OCI-LY1 (cell line): Measurements from ENCODE around the gene KIAA1755.

Experiments
- H2AFZ ChIP-seq: fragments of 200-600 bp; sonication (generic), shearing (Covaris generic); 2 replicates; pipeline ENCODE4 v1.6.0; 2014; ENCODE audit warnings: antibody characterized with exemption, mild to moderate bottlenecking, low read length
- H3F3A ChIP-seq: fragments of 200-600 bp; sonication (generic), shearing (Covaris generic); 2 replicates; pipeline ENCODE4 v1.6.0; 2014; ENCODE audit warnings: mild to moderate bottlenecking, antibody characterized with exemption, low read length, moderate library complexity; ENCODE audit not compliant: insufficient read depth
- H3K27ac ChIP-seq: fragments of 200-600 bp; sonication (generic); 2 replicates; pipeline ENCODE4 v1.5.1; 2014; ENCODE audit warnings: low read length, mixed run types, mild to moderate bottlenecking, low read depth; ENCODE audit not compliant: poor library complexity, severe bottlenecking
- H3K27me3 ChIP-seq: fragments of 200-600 bp; sonication (generic); 2 replicates; pipeline ENCODE4 v1.6.0; 2014; ENCODE audit warnings: antibody characterized with exemption, mild to moderate bottlenecking, low read length, moderate library complexity; ENCODE audit not compliant: insufficient read depth
- H3K36me3 ChIP-seq: fragments of 200-600 bp; sonication (generic); 2 replicates; pipeline ENCODE4 v1.6.1; 2014; ENCODE audit warnings: mild to moderate bottlenecking, antibody characterized with exemption, low read length, moderate library complexity, mixed read lengths; ENCODE audit not compliant: insufficient read depth
- H3K4me1 ChIP-seq: fragments of 200-600 bp; sonication (generic); 2 replicates; pipeline ENCODE4 v1.5.1; 2014; ENCODE audit warnings: mild to moderate bottlenecking, low read length, moderate library complexity; ENCODE audit not compliant: insufficient read depth, severe bottlenecking
- H3K4me2 ChIP-seq: fragments of 200-600 bp; sonication (generic), shearing (Covaris generic); 2 replicates; pipeline ENCODE4 v1.6.1; 2014; ENCODE audit warnings: low read length
- H3K4me3 ChIP-seq: fragments of 200-600 bp; sonication (generic); 2 replicates; pipeline ENCODE4 v1.5.1; 2014; ENCODE audit warnings: low read length, low read depth, mild to moderate bottlenecking, mixed read lengths; ENCODE audit not compliant: poor library complexity, severe bottlenecking
- H3K79me2 ChIP-seq: fragments of 200-600 bp; shearing (Covaris generic); 2 replicates; pipeline ENCODE4 v1.6.1; 2016; ENCODE audit warnings: mixed run types, low read length, mixed read lengths; ENCODE audit not compliant: insufficient read depth
- H3K9ac ChIP-seq: fragments of 200-600 bp; sonication (generic), shearing (Covaris generic); 2 replicates; pipeline ENCODE4 v1.6.1; 2014; ENCODE audit warnings: mild to moderate bottlenecking, low read length, mixed read lengths
- H3K9me2 ChIP-seq: fragments of 200-600 bp; sonication (generic), shearing (Covaris generic); 2 replicates; pipeline ENCODE4 v1.6.1; 2014; ENCODE audit warnings: low read depth, mild to moderate bottlenecking, low read length, mixed read lengths
- H3K9me3 ChIP-seq: fragments of 200-600 bp; shearing (Covaris generic); 2 replicates; pipeline ENCODE4 v1.6.1; 2014; ENCODE audit warnings: low read length, mixed read lengths
- H4K20me1 ChIP-seq: fragments of 200-600 bp; sonication (generic), shearing (Covaris generic); 2 replicates; pipeline ENCODE4 v1.6.0; 2016; ENCODE audit warnings: mild to moderate bottlenecking, low read length; ENCODE audit not compliant: insufficient read depth
- CTCF ChIP-seq: fragments of 200-600 bp; sonication (generic), shearing (Covaris generic); IDR thresholded peaks from 2 replicates; pipeline ENCODE4 v1.5.1; 2017; ENCODE audit warnings: mild to moderate bottlenecking, antibody characterized with exemption, low read length, moderate library complexity, mixed read lengths
- EZH2 ChIP-seq: fragments of 200-600 bp; sonication (generic), shearing (Covaris generic); IDR thresholded peaks from 2 replicates; pipeline ENCODE4 v1.8.0; 2017; ENCODE audit warnings: borderline replicate concordance, mixed run types, mild to moderate bottlenecking, antibody characterized with exemption, low read length, moderate library complexity, mixed read lengths

Gene KIAA1755

DNA sequence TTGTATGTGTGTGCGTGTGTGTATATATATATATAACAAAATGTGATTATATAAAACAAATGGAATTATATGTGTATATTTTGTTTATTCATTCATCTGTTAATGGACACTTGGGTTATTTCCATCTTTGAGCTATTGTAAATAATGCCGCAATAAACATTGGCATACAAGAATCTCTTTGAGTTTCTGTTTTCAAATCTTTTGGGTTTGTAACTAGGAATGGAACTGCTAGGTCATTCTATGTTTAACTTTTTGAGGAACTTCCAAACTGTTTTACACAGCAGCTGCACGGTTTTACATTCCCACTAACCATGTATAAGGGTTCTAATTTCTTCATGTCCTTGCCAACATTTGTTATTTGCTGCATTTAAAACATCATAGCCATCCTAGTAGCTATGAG lies 55.5 kb downstream of the KIAA1755 start:
- no peak overlapping the region for H3K27ac ChIP-seq
- H3K79me2 ChIP-seq = no peaks in the 10 kb centered on the region
- no peaks in the 10 kb centered on the region; the same call in 1 of the 2 replicates for H3K27me3 ChIP-seq
- H3K4me1 ChIP-seq = no peaks in the 10 kb centered on the region
- H3K9me2 ChIP-seq = no peaks in the 10 kb centered on the region
- H4K20me1 ChIP-seq = no peaks in the 10 kb centered on the region
- no peak overlapping the region for H3K9ac ChIP-seq
- TF ChIP-seq EZH2 = no peak
- no peak for TF ChIP-seq CTCF
- no peak overlapping the region for H2AFZ ChIP-seq
- no peak overlapping the region for H3K4me2 ChIP-seq
- H3F3A ChIP-seq = no peaks in the 10 kb centered on the region
- no peak overlapping the region for H3K4me3 ChIP-seq
- no peaks in the 10 kb centered on the region for H3K9me3 ChIP-seq
- H3K36me3 ChIP-seq = no peaks in the 10 kb centered on the region

- TF ChIP-seq EZH2 (no peak), CTCF (no peak)
- H3K36me3 ChIP-seq = no peaks in the 10 kb centered on the region
- H3K9me2 ChIP-seq = no peaks in the 10 kb centered on the region
- no peak overlapping the region for H3K9ac ChIP-seq
- H2AFZ ChIP-seq = no peak overlapping the region
- H3K9me3 ChIP-seq = no peaks in the 10 kb centered on the region
- H3K4me3 ChIP-seq = no peak overlapping the region
- no peak overlapping the region for H3K4me2 ChIP-seq
- no peaks in the 10 kb centered on the region for H3F3A ChIP-seq
- no peaks in the 10 kb centered on the region for H4K20me1 ChIP-seq
- H3K27me3 ChIP-seq = no peaks in the 10 kb centered on the region; the same call in 1 of the 2 replicates
- no peaks in the 10 kb centered on the region for H3K79me2 ChIP-seq
- no peak overlapping the region for H3K27ac ChIP-seq
- no peaks in the 10 kb centered on the region for H3K4me1 ChIP-seq
These were observed 56.6 kb downstream of the KIAA1755 start for GRCh38 chr20:38203981-38204357.

GRCh38 chr20:38203337-38203980 lies 57.1 kb downstream of the KIAA1755 start:
- no peaks in the 10 kb centered on the region for H4K20me1 ChIP-seq
- TF ChIP-seq CTCF (no peak), EZH2 (no peak)
- H3K9me2 ChIP-seq = no peaks in the 10 kb centered on the region
- no peaks in the 10 kb centered on the region for H3K79me2 ChIP-seq
- no peak overlapping the region for H3K27ac ChIP-seq
- H3K9me3 ChIP-seq = no peaks in the 10 kb centered on the region
- no peaks in the 10 kb centered on the region for H3K36me3 ChIP-seq
- no peaks in the 10 kb centered on the region for H3K4me1 ChIP-seq
- no peak overlapping the region for H2AFZ ChIP-seq
- H3K4me3 ChIP-seq = no peak overlapping the region
- no peak overlapping the region for H3K4me2 ChIP-seq
- no peak overlapping the region for H3K9ac ChIP-seq
- no peaks in the 10 kb centered on the region; the same call in 1 of the 2 replicates for H3K27me3 ChIP-seq
- no peaks in the 10 kb centered on the region for H3F3A ChIP-seq
